ENCODE results near the gene GRPEL2.
A peak's percentile ranks its signal among the peaks of the same experiment; 100 is the strongest.

GRPEL2 gene, protein sequence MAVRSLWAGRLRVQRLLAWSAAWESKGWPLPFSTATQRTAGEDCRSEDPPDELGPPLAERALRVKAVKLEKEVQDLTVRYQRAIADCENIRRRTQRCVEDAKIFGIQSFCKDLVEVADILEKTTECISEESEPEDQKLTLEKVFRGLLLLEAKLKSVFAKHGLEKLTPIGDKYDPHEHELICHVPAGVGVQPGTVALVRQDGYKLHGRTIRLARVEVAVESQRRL

DNA sequence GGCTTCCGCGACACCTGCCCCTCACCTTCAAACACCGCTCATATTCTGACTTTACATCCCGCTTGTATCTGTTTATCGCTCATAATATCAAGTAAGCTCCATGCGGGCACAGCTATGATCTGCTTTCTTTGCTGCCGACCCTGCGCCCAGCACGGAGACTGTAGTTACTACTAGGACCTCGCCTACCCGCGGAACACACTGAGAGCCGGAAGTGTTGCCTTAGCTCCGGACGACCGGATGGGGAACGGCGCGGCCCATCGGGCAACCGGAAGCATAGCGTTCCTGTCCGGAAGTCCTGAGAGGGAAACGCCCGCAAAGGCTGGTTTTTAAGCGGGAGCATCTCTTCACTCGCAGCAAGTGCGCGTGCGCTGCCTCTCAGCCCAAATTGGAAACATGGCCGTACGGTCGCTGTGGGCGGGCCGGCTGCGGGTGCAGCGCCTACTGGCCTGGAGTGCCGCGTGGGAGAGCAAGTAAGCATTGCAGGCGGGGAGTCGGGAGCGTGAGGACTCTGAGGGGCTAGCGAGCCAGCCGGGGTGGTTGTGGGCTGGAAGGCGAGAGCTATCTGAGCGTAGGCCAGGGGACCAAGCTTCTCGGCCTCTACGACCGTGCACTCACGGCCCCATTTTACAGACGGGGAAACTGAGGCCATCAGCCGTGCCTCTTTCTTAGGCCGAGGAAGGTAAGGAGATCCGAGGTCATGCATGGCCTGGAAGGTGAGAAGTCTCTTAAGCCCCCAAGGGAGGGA is at the start of gene GRPEL2:
Gene GRPEL2 (plus strand): TSS at position 353 of the 745 bp plus-strand sequence. CDS start 41 bp downstream, at position 394.
- DNase-seq: peak; percentile 94 to 98

DNA sequence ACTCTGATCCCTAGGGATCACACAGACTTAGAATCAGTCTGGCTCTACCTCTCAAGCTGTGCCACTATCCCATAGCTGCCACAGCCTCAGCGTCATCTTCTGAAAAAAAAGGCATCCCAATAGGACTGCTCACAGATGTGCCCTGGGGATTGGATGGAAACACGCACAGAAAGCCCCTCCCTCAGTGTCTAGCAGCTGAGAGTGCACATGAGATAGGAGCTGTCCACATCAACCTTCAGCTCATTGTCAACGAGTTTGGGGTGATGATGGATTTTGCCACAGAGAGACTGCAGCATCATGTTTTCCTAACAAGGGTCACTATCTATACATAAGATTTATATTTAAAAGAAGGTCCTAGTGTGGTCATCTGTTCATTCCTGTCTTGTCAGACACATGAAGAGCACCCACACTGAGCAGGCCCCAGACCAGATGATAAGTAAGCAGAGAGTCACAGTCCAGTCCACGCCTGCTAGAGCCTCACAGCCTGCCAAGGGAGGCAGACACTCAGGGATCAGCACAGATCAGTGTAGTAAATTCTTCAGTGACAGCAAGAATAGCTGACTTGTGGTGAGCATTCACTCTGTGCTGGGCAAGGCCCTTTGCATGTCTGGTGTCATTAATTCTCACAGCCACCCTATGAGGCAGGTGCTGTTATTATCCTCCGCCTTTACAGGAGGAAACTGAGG is 47.8 kb upstream of the GRPEL2 start:
- no peak for DNase-seq

DNA sequence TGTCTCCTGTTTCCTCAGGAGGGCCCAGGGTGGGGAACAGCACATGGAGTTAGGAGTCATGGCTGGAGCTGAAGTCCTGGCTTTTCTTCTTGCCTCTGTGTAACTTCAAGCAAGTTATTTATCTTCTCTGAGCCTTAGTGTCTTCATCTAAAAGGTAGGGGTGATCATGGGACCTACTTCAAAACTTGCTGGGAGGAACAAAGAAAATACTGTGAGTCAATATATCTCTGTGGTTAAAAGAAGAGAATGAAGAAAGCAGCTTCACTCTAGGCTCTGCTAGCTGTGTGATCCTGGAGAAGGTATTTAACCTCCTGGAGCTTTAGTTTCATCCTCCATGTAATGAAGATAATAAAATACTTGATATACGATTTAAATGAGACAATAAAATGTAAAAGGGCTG is 47.1 kb upstream of the GRPEL2 start:
- DNase-seq: no peak

DNA sequence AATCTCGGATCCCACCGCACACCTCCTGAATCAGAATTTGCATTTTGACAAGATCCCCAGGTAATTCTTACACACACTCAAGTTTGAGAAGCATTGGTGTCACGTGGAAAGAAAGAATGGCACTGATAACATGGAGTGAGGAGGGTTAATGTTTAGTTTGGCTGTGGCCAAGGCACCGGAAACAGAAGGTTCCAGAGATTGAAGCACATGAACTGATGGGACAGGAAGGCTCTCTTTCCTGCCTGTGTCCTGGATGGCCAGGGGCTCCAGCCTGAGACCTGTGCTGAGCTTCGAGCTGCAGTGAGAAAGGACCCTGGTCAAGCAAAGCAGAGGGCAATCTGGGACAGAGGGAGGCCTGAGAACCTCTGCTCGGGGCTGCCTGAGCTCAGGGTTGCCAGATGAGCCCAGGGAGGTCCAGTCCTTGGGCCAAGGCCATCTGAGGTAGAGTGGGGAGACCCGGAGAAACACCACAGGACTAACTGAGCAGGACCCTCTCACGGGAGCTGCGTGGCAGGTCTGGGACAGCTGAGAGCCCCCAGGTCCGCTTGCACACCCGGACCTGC is 46.4 kb upstream of the GRPEL2 start:
- no peak for DNase-seq

GRCh38 chr5:149299451-149300054 is 45.7 kb upstream of the GRPEL2 start:
- DNase-seq: no peak

DNA sequence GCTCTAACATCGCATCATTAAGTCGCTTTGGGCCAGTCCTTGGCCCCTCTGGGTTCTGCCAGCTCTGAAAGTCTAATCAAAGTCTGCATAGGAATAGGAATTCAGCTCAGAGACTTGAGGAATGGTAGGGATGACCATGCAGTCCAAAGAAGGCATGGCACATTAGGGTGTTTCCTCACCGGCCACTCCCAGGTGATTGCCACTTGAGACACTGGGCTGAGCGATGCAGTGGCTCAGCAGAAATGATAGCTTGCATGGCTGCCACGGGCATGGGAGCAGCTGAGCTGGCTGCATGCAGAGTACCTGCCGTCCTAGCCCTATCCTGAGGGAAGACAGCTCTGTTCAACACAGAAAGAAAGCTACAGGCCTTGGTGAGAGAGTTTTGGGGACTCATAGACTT is 44.9 kb upstream of the GRPEL2 start:
- DNase-seq: no peak

- DNase-seq: no peak
These were observed 44.1 kb upstream of the GRPEL2 start for GRCh38 chr5:149301049-149301743.

- no peak for DNase-seq
These were observed 43.4 kb upstream of the GRPEL2 start for GRCh38 chr5:149301744-149302380.

- DNase-seq: no peak
These were observed 42.7 kb upstream of the GRPEL2 start for GRCh38 chr5:149302641-149303040.

DNA sequence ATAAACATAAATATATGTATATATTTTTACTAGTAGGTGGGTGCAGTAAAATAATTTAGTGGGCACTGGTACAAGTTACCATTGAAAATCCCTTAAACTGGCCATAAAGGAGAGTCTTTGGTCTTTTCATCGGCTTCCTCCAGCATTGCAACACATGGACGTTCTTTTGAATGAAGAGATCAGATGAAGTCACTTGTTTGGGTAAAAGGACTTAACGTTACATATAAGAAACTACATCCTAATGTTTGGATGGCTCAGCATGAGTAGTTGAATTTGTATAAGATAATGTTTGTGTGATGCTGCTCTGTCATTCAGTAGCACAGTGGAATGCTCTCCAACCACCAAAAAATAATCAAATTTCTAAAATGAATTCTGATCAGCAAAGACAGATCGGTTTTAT is 42.1 kb upstream of the GRPEL2 start:
- no peak for DNase-seq

GRCh38 chr5:149304195-149305078 is 40.9 kb upstream of the GRPEL2 start:
- no peak for DNase-seq

DNA sequence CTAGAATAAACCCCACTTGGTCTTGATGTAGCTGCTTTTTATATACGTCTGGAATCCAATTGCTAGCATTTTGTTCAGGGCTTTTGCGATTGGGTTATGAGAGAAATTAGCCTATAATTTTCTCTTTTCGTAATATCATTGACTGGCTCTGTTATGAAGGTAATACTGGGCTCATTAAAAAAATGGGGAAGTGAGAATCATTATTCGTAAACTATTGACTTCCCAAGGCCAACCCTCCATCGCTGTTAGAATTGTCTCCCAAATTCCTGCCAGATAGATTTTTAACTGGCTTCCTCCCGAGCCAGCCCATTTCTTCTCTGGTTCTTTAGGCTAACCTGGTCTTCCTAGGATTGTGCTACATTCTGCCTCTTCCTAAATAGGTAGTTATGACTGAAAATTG is 35.9 kb upstream of the GRPEL2 start:
- DNase-seq: no peak

DNA sequence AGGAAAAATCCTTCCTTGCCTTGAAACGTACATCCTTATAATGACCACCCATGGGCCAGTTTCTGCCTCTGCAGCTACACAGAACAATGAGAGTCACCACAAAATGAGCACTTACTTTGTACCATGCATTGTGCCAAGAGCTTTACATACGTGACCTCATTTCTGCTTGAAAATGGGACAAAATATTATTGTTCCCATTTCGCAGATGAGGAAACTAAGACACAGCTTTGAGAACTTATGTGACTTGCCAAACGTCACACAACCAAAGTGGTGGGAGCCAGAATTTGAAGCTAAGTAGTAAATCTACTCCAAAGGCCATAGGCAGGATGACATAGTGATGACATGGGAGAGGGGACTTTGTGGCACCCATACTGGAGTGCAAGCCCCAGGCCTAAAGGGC is 34.8 kb upstream of the GRPEL2 start:
- DNase-seq: no peak

DNA sequence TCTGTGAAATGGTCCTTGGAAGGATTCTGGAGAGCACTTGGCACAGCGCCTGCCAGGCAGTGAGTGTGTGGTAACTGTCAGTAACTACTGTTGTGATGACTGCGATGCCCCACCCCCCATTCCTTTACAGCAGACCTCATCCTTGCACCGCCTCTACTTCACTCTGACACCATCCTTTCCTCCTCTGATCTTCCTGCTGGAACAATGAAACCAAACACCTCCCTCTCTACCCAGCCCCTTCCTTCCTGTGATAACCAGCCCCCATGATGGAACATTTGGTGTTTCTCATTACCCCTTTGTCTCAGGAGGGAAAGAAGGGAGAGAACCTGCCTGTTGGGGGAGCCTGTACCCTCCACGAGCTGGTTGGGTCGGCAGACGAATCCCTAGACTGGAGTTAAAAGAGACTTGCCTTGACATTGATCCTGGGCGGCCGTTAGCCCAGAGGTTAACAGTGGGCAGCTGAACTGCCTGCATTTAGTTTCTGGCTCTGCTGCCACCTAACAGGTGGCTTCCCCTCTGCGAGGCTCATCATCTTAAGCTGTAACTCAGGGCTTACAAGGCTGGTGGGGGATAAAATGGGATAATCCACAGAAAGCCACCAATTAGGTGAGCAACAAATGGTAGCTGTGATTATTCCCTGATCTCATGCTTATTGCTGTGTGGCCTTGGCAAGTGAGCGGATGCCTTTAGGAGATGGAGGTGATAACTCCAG is 34.2 kb upstream of the GRPEL2 start:
- no peak for DNase-seq

DNA sequence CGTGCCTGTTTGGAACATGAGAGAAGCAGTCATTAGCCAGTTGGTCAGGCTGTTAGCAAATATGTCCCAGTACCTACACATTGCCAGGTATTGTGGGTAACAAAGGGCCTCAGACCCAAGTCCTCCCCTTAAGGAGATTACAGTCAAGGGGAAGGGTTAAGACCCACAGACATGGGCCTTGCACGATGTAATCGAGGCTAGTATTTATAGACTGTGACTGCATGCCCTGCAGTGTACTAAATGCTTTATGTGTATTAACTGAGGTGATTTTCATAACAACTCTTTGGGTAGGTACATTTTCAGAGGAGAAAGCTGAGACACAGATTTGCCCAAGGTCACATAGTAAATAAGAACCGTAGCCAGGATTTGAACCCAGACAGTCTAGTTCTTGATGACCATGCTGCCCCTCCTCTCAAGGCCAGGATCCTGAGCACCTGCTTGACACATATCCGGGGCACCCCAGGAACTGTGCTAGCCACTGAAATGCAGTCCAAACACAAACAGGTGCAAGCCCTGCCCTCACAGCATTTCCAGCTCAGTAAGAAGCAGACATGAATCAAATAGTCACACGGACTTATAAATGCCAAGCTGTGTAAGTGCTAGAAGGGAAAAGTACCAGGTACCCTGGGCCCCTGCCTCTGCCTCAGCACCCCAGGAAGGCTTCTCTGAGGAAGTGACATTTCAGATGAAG is 32.0 kb upstream of the GRPEL2 start:
- DNase-seq: no peak

DNA sequence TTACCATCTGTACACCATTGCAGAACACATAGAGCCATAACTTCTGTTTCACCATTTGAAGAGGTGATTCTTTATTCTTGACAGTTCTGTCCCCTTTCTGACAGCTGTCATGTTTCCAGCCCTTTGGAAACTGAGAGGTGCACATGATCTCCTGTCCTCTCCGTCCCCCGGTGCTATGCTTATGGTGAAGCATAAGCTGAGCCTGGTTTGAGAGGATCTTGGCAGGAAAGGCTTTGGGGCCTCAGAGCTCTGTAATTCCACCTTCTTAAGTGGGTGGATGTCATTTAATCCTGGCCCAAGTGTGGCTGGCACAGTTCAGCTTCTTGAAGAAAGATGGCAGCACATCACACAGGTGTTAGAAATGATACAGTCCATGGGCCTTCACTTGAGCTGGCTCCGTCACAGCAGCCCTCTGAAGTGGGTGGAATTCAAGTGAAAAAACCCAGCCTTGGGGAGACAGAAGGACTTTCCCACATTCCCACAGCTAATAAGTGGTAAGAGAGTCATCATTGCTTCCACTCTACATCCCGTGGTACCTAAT is 30.7 kb upstream of the GRPEL2 start:
- DNase-seq: no peak

DNA sequence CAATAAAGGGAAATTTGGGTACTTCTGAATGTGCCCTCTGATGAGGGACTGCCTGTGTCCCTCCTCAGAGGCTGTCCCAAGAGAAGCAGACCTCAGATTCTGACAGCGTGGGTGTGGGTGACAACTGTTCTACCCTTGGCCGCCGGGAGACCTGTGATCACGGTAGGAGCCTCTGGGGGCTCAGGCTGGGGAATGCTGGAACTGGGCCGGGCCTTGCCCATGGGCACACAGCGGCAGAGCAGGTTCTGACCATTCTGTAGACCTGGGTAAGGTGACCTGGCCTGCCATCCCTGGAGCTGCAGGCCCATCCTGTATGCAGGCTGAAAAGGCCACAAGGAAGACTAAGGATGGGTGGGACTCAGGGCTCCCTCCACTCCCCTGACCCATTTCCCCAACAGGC is 29.5 kb upstream of the GRPEL2 start:
- no peak for DNase-seq

DNA sequence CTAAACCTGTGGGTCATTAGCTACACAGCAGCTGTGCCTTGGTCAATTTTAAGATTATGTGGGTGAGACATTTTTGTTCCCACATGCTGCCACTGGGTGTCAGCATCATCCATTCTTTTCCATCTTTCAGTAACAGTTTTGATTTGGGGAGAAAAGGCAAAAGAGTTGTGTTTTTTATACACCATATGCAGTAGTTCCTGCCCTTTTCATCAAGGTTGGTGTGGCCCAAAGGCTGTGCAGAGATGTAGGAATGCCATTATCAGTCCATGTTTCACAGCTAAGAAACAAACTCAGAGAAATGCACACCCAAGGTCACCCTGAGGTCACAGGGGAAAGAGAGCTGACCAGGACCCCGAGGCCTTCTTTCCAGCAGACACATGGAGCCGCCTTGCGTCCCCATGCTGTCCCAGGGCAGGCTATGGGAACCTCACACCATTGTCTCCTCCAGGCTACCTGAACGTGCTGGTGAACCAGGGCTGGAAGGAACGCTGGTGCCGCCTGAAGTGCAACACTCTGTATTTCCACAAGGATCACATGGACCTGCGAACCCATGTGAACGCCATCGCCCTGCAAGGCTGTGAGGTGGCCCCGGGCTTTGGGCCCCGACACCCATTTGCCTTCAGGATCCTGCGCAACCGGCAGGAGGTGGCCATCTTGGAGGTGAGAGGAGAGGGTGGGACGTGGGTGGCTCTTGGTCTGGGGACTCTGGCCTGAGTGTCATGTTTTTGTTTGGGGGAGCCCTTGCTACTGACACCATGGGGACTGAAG is 27.8 kb upstream of the GRPEL2 start:
- DNase-seq: peak in 1 of 2 experiments; percentile 59

GRCh38 chr5:149319174-149319573 is 26.1 kb upstream of the GRPEL2 start:
- no peak for DNase-seq

Data from SW 1271 (cell line).